GM23248 (cell line): ENCODE results near the gene ABHD2. TPM values are rescaled to one million over a fixed set of nuclear protein-coding genes. Genes with fewer than 3 reads are reported as not detected.
A peak's percentile ranks its signal among the peaks of the same experiment; 100 is the strongest.

Experiments used
- DNase-seq: peaks from one replicate; pipeline ENCODE4 v3.0.0-alpha.2; 2015
- H2AFZ ChIP-seq: fragments of 200-600 bp; sonication (generic); 2 replicates; pipeline ENCODE4 v1.6.1; 2016; ENCODE audit warnings: antibody characterized with exemption
- H3F3A ChIP-seq: fragments of 200-600 bp; sonication (generic); 2 replicates; pipeline ENCODE4 v1.6.1; 2016; ENCODE audit warnings: mild to moderate bottlenecking, antibody characterized with exemption, mixed run types; ENCODE audit not compliant: insufficient read depth
- H3K27ac ChIP-seq: fragments of 200-600 bp; sonication (generic); 2 replicates; pipeline ENCODE4 v1.5.1; 2016; ENCODE audit warnings: mild to moderate bottlenecking
- H3K27me3 ChIP-seq: fragments of 200-600 bp; sonication (generic); replicated peaks from 2 replicates; pipeline ENCODE4 v1.6.1; 2016; ENCODE audit warnings: mild to moderate bottlenecking; ENCODE audit not compliant: insufficient read depth
- H3K36me3 ChIP-seq: fragments of 200-600 bp; sonication (generic); 2 replicates; pipeline ENCODE4 v1.6.1; 2016; ENCODE audit warnings: low read depth, mild to moderate bottlenecking
- H3K4me1 ChIP-seq: fragments of 200-600 bp; sonication (generic); 2 replicates; pipeline ENCODE4 v1.6.1; 2016; ENCODE audit warnings: mild to moderate bottlenecking; ENCODE audit not compliant: insufficient read depth
- H3K4me2 ChIP-seq: fragments of 200-600 bp; sonication (generic); one replicate; pipeline ENCODE4 v1.6.1; 2016; ENCODE audit warnings: mild to moderate bottlenecking; ENCODE audit not compliant: unreplicated experiment
- H3K4me3 ChIP-seq: fragments of 200-600 bp; sonication (generic); 2 replicates; pipeline ENCODE4 v1.5.1; 2016; ENCODE audit warnings: mild to moderate bottlenecking
- H3K79me2 ChIP-seq: fragments of 200-600 bp; sonication (generic); 2 replicates; pipeline ENCODE4 v1.6.1; 2016; ENCODE audit warnings: mild to moderate bottlenecking; ENCODE audit not compliant: insufficient read depth
- H3K9ac ChIP-seq: fragments of 200-600 bp; sonication (generic); 2 replicates; pipeline ENCODE4 v1.6.1; 2016; ENCODE audit warnings: mild to moderate bottlenecking
- H3K9me2 ChIP-seq: fragments of 200-600 bp; sonication (generic); 2 replicates; pipeline ENCODE4 v1.6.1; 2016; ENCODE audit warnings: mixed run types, mild to moderate bottlenecking, moderate library complexity; ENCODE audit not compliant: insufficient read depth
- H3K9me3 ChIP-seq: fragments of 200-600 bp; sonication (generic); one replicate; pipeline ENCODE4 v1.6.1; 2017; ENCODE audit warnings: low read depth
- H4K20me1 ChIP-seq: fragments of 200-600 bp; sonication (generic); 2 replicates; pipeline ENCODE4 v1.6.0; 2016; ENCODE audit not compliant: insufficient read depth
- EZH2 ChIP-seq: fragments of 200-600 bp; sonication (generic); IDR thresholded peaks from 2 replicates; pipeline ENCODE4 v1.6.1; 2018; ENCODE audit warnings: antibody characterized with exemption, mild to moderate bottlenecking; ENCODE audit not compliant: insufficient read depth, poor library complexity, severe bottlenecking
- EZH2phosphoT487 ChIP-seq: fragments of 200-600 bp; sonication (generic); IDR thresholded peaks from 2 replicates; pipeline ENCODE4 v1.6.1; 2018; ENCODE audit warnings: antibody characterized with exemption, moderate library complexity, mild to moderate bottlenecking, low read depth; ENCODE audit not compliant: insufficient read depth
- WGBS, 2 experiments: methylation state at CpG; one replicate each; pipeline ENCODE4 v1.1.6; 2015 to 2017; ENCODE audit warnings: low lambda C conversion rate in 2 of 2, low coverage in 1 of 2; ENCODE audit errors: missing lambda C conversion rate in 2 of 2; 5-methylcytosine and 5-hydroxymethylcytosine counted together
- in situ Hi-C: fragments of 300-500 bp; cut with MboI; formaldehyde crosslinking; loops from 2 replicates; pipeline ENCODE4 v1.15.0; 2020
- polyA plus RNA-seq: library from polyadenylated mRNA; unstranded; fragments of >200 nt; fragmentation: Nextera tagmentation; extraction: Ambion mirVana; gene quantifications from 2 replicates; pipeline ENCODE4 v1.2.1, GENCODE V29; 2016
- total RNA-seq: library from RNA; depleted of rRNA; stranded (reverse); fragments of >200 nt; shearing (Covaris generic); gene quantifications from 2 replicates; pipeline ENCODE4 v1.2.3, GENCODE V29; 2014

The ABHD2 gene
- total and polyA plus RNA-seq, 2 experiments from 2014 or later = 17.6 to 24.2 TPM

GRCh38 chr15:89066280-89066679, 22.0 kb upstream of the ABHD2 start:
- no peak overlapping the region for H2AFZ ChIP-seq
- TF ChIP-seq EZH2phosphoT487 (no peak), EZH2 (no peak)
- H3K9me2 ChIP-seq = no peaks in the 10 kb centered on the region
- no peak overlapping the region for H3K9ac ChIP-seq
- DNase-seq = no peak
- no peaks in the 10 kb centered on the region for H3K36me3 ChIP-seq
- no peaks in the 10 kb centered on the region for H3K9me3 ChIP-seq
- 97 to 100% methylated on average over 1 of the region's 1 CpG for WGBS, 2 experiments
- in situ Hi-C loops = no loop called here
- H3K4me1 ChIP-seq = peaks cover 15% of the 10 kb centered on the region
- H4K20me1 ChIP-seq = no peaks in the 10 kb centered on the region
- H3K4me2 ChIP-seq = no peak overlapping the region
- no peak overlapping the region for H3K4me3 ChIP-seq
- no peaks in the 10 kb centered on the region for H3K27me3 ChIP-seq
- H3F3A ChIP-seq = peaks cover 24% of the 10 kb centered on the region
- H3K79me2 ChIP-seq = no peaks in the 10 kb centered on the region
- H3K27ac ChIP-seq = no peak overlapping the region

GRCh38 chr15:89067751-89068150, 20.5 kb upstream of the ABHD2 start:
- no peak overlapping the region for H3K4me2 ChIP-seq
- H3K27ac ChIP-seq = peak overlapping the region; percentile 83
- H3K9me3 ChIP-seq = no peaks in the 10 kb centered on the region
- peaks cover 24% of the 10 kb centered on the region for H3F3A ChIP-seq
- in situ Hi-C loops = no loop called here
- peaks cover 15% of the 10 kb centered on the region for H3K4me1 ChIP-seq
- H3K4me3 ChIP-seq = 0 out of 2 replicates have a peak overlapping the region, but pooled peaks have one; percentile 8
- H2AFZ ChIP-seq = no peak overlapping the region
- no peaks in the 10 kb centered on the region for H3K9me2 ChIP-seq
- no peaks in the 10 kb centered on the region for H3K27me3 ChIP-seq
- H3K36me3 ChIP-seq = no peaks in the 10 kb centered on the region
- DNase-seq = peak; percentile 56
- no peak for TF ChIP-seq EZH2phosphoT487
- TF ChIP-seq EZH2 = no peak
- 0 to 6% methylated on average over 1 of the region's 1 CpG for WGBS, 2 experiments
- H3K9ac ChIP-seq = peak overlapping the region; percentile 52; the same call in 1 of the 2 replicates
- no peaks in the 10 kb centered on the region for H3K79me2 ChIP-seq
- no peaks in the 10 kb centered on the region for H4K20me1 ChIP-seq

- no peaks in the 10 kb centered on the region for H3K36me3 ChIP-seq
- TF ChIP-seq EZH2phosphoT487 (0 out of 2 replicates have a peak, but pooled peaks have one; percentile 26), EZH2 (no peak)
- no peaks in the 10 kb centered on the region for H4K20me1 ChIP-seq
- no peak overlapping the region for H3K4me2 ChIP-seq
- H3K27ac ChIP-seq = peak overlapping the region; percentile 83
- H3K9me2 ChIP-seq = no peaks in the 10 kb centered on the region
- H3K27me3 ChIP-seq = no peaks in the 10 kb centered on the region
- in situ Hi-C loops = no loop called here
- H3K9me3 ChIP-seq = no peaks in the 10 kb centered on the region
- H3K9ac ChIP-seq = peak overlapping the region; percentile 52; the same call in 1 of the 2 replicates
- peak; percentile 97 for DNase-seq
- WGBS, 2 experiments = 2 to 4% methylated on average over 5 of the region's 5 CpGs
- H3K4me3 ChIP-seq = 0 out of 2 replicates have a peak overlapping the region, but pooled peaks have one; percentile 8
- peaks cover 24% of the 10 kb centered on the region for H3F3A ChIP-seq
- H2AFZ ChIP-seq = no peak overlapping the region
- H3K4me1 ChIP-seq = peaks cover 15% of the 10 kb centered on the region
- no peaks in the 10 kb centered on the region for H3K79me2 ChIP-seq
Measured at GRCh38 chr15:89068325-89068784, 19.9 kb upstream of the ABHD2 start.

- Histone ChIP-seq H3K27me3 (no peaks in the 10 kb centered on the region), H3K9me3 (no peaks in the 10 kb centered on the region), H3K4me3 (no peak overlapping the region), H2AFZ (no peak overlapping the region), H3K36me3 (no peaks in the 10 kb centered on the region), H3K9me2 (no peaks in the 10 kb centered on the region), H4K20me1 (no peaks in the 10 kb centered on the region), H3K4me2 (no peak overlapping the region), H3K27ac (no peak overlapping the region), H3K79me2 (no peaks in the 10 kb centered on the region), H3K4me1 (peaks cover 15% of the 10 kb centered on the region), H3K9ac (no peak overlapping the region), H3F3A (peaks cover 24% of the 10 kb centered on the region)
- 97% methylated on average over 7 of the region's 7 CpGs for WGBS, 2 experiments
- no peak for DNase-seq
- TF ChIP-seq EZH2 (no peak), EZH2phosphoT487 (no peak)
- in situ Hi-C loops = no loop called here
Measured at GRCh38 chr15:89070197-89071124, 17.8 kb upstream of the ABHD2 start.
